HEK293 (cell line): ENCODE results near the gene ASB5.

ENCODE experiments used
- CTCF ChIA-PET: fragments of 350-600 bp; formaldehyde crosslinking; extraction: SDS; loops from one replicate; lab custom pipeline; 2021; ENCODE audit warnings: antibody characterized with exemption; lab: Yijun Ruan, JAX
- POLR2A ChIA-PET: fragments of 300-600 bp; formaldehyde crosslinking; extraction: SDS; loops from one replicate; lab custom pipeline; 2020; ENCODE audit warnings: antibody characterized with exemption, inconsistent platforms; lab: Yijun Ruan, JAX
- H3K27ac ChIP-seq: fragments of 200-500 bp; sonication (Bioruptor generic); 2 replicates; pipeline ENCODE4 v1.5.1; 2014; ENCODE audit warnings: low read depth, low read length, control low read depth, inconsistent platforms; ENCODE audit errors: extremely low read depth
- H3K36me3 ChIP-seq, 2 experiments: fragments of 200-500 bp in 1 of 2; sonication (Bioruptor generic) in 1 of 2; 1 replicate in 1 of 2; 2 replicates in 1 of 2; pipeline ENCODE4 v1.5.1; 2014 to 2017; ENCODE audit warnings: inconsistent platforms in 2 of 2, low read length in 2 of 2; ENCODE audit not compliant: control insufficient read depth in 2 of 2, insufficient read depth in 1 of 2
- H3K4me1 ChIP-seq: fragments of 200-500 bp; sonication (Bioruptor generic); 2 replicates; pipeline ENCODE4 v1.5.1; 2014; ENCODE audit warnings: mild to moderate bottlenecking, low read length, inconsistent platforms; ENCODE audit not compliant: control insufficient read depth, insufficient read depth
- H3K4me3 ChIP-seq: 2 replicates; pipeline ENCODE4 v1.5.1; 2011; ENCODE audit warnings: low read depth, mild to moderate bottlenecking, control low read depth, low read length, moderate library complexity
- H3K9me3 ChIP-seq: fragments of 200-500 bp; sonication (Bioruptor generic); 2 replicates; pipeline ENCODE4 v1.5.1; 2014; ENCODE audit warnings: low read depth, low read length, inconsistent platforms; ENCODE audit not compliant: control insufficient read depth, insufficient read depth
- BCL11A ChIP-seq: fragments of 450-650 bp; formaldehyde crosslinking; IDR thresholded peaks from 2 replicates; pipeline ENCODE4 v1.5.1; 2016; ENCODE audit warnings: low read depth, missing biosample characterization, missing genetic modification characterization
- KLF10 ChIP-seq: fragments of 450-650 bp; IDR thresholded peaks from 2 replicates; pipeline ENCODE4 v1.5.1; 2018; ENCODE audit warnings: missing biosample characterization, mild to moderate bottlenecking, missing genetic modification characterization
- PRDM2 ChIP-seq: fragments of 450-650 bp; formaldehyde crosslinking; IDR thresholded peaks from 2 replicates; pipeline ENCODE4 v1.5.1; 2016; ENCODE audit warnings: missing biosample characterization, missing genetic modification characterization, borderline replicate concordance
- REST ChIP-seq: fragments of 450-650 bp; formaldehyde crosslinking; IDR thresholded peaks from 2 replicates; pipeline ENCODE4 v1.5.1; 2016; ENCODE audit warnings: missing biosample characterization, missing genetic modification characterization
- SCRT2 ChIP-seq: fragments of 450-650 bp; formaldehyde crosslinking; IDR thresholded peaks from 2 replicates; pipeline ENCODE4 v1.5.1; 2016; ENCODE audit warnings: missing biosample characterization, missing genetic modification characterization
- ZBTB17 ChIP-seq: fragments of 450-650 bp; formaldehyde crosslinking; IDR thresholded peaks from 2 replicates; pipeline ENCODE4 v1.5.1; 2016; ENCODE audit warnings: missing biosample characterization, missing genetic modification characterization
- ZNF146 ChIP-seq: fragments of 450-650 bp; formaldehyde crosslinking; IDR thresholded peaks from 2 replicates; pipeline ENCODE4 v1.5.1; 2016; ENCODE audit warnings: missing biosample characterization, missing genetic modification characterization
- ZNF19 ChIP-seq: fragments of 450-650 bp; formaldehyde crosslinking; IDR thresholded peaks from 2 replicates; pipeline ENCODE4; 2016; ENCODE audit warnings: missing biosample characterization, missing genetic modification characterization, low read depth
- ZNF280D ChIP-seq: fragments of 450-650 bp; formaldehyde crosslinking; IDR thresholded peaks from 2 replicates; pipeline ENCODE4 v1.5.1; 2016; ENCODE audit warnings: missing biosample characterization, missing genetic modification characterization
- ZNF391 ChIP-seq: fragments of 450-650 bp; formaldehyde crosslinking; IDR thresholded peaks from 2 replicates; pipeline ENCODE4 v1.5.1; 2016; ENCODE audit warnings: low read depth, missing biosample characterization, missing genetic modification characterization, borderline replicate concordance
- ZNF501 ChIP-seq: fragments of 450-650 bp; formaldehyde crosslinking; IDR thresholded peaks from 2 replicates; pipeline ENCODE4 v1.5.1; 2016; ENCODE audit warnings: missing biosample characterization, missing genetic modification characterization
- ZNF843 ChIP-seq: fragments of 450-650 bp; formaldehyde crosslinking; IDR thresholded peaks from 2 replicates; pipeline ENCODE4 v1.5.1; 2016; ENCODE audit warnings: missing biosample characterization, missing genetic modification characterization
- TF ChIP-seq, protein P1 (sequence below): IDR thresholded peaks from 2 replicates; pipeline ENCODE4 v1.6.1; 2011; ENCODE audit warnings: mild to moderate bottlenecking, low read depth, low read length, borderline replicate concordance
- TF ChIP-seq, protein P2 (sequence below): fragments of 450-650 bp; formaldehyde crosslinking; IDR thresholded peaks from 2 replicates; pipeline ENCODE4 v1.5.1; 2016; ENCODE audit warnings: missing biosample characterization, missing genetic modification characterization, low read depth

ASB5 gene

DNA sequence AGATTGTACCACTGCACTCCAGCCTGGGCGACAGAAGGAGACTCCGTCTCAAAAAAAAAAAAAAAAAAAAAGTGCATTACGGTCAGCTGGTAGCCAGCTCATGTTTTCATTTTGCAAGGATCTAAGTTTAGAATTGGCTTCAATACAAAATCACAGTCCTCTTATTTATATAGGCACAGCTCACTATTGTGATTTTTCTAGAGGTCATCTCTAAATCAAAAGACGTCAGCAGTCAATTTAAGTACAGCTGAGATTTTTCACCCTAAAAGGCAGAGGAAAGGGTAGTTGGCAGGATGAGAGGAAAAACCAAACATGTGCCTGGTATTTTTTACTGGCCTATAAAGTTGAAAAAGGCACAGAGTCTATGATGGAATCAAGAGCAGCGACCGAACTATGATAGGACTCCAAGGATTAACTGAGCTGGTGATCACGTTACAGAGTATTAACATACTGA lies 30.8 kb downstream of the ASB5 start (continued):
- TF ChIP-seq ZNF146 (tag by site-specific recombination) (no peak), BCL11A (tag by site-specific recombination) (no peak), ZNF501 (tag by site-specific recombination) (no peak), ZNF19 (no peak), ZBTB17 (0 out of 2 replicates have a peak, but pooled peaks have one; percentile 14)

- Histone ChIP-seq H3K4me3 (no peak overlapping the region), H3K27ac (no peak overlapping the region), H3K9me3 (no peaks in the 10 kb centered on the region), H3K36me3 (no peaks in the 10 kb centered on the region), H3K4me1 (peaks cover 7% of the 10 kb centered on the region)
- ChIA-PET CTCF (no interaction called here), POLR2A (no interaction called here)
- TF ChIP-seq, protein P1, sequence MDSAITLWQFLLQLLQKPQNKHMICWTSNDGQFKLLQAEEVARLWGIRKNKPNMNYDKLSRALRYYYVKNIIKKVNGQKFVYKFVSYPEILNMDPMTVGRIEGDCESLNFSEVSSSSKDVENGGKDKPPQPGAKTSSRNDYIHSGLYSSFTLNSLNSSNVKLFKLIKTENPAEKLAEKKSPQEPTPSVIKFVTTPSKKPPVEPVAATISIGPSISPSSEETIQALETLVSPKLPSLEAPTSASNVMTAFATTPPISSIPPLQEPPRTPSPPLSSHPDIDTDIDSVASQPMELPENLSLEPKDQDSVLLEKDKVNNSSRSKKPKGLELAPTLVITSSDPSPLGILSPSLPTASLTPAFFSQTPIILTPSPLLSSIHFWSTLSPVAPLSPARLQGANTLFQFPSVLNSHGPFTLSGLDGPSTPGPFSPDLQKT, result no peak
- TF ChIP-seq ZNF843 (tag by site-specific recombination) (no peak), REST (tag by site-specific recombination) (no peak), ZNF391 (no peak), SCRT2 (tag by site-specific recombination) (no peak), PRDM2 (tag by site-specific recombination) (no peak), KLF10 (no peak), ZNF280D (tag by site-specific recombination) (no peak)
- TF ChIP-seq, protein P2, sequence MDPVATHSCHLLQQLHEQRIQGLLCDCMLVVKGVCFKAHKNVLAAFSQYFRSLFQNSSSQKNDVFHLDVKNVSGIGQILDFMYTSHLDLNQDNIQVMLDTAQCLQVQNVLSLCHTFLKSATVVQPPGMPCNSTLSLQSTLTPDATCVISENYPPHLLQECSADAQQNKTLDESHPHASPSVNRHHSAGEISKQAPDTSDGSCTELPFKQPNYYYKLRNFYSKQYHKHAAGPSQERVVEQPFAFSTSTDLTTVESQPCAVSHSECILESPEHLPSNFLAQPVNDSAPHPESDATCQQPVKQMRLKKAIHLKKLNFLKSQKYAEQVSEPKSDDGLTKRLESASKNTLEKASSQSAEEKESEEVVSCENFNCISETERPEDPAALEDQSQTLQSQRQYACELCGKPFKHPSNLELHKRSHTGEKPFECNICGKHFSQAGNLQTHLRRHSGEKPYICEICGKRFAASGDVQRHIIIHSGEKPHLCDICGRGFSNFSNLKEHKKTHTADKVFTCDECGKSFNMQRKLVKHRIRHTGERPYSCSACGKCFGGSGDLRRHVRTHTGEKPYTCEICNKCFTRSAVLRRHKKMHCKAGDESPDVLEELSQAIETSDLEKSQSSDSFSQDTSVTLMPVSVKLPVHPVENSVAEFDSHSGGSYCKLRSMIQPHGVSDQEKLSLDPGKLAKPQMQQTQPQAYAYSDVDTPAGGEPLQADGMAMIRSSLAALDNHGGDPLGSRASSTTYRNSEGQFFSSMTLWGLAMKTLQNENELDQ (tag by site-specific recombination), result no peak
Measured at GRCh38 chr4:176236946-176237345, 32.1 kb downstream of the ASB5 start.
